NCI-H128 (cell line): ENCODE results near the gene KIF6.

Source experiments
- DNase-seq: peaks from one replicate; lab custom pipeline; 2025; ENCODE audit not compliant: unreplicated experiment; lab: John Stamatoyannopoulos, UW

The KIF6 gene

DNA sequence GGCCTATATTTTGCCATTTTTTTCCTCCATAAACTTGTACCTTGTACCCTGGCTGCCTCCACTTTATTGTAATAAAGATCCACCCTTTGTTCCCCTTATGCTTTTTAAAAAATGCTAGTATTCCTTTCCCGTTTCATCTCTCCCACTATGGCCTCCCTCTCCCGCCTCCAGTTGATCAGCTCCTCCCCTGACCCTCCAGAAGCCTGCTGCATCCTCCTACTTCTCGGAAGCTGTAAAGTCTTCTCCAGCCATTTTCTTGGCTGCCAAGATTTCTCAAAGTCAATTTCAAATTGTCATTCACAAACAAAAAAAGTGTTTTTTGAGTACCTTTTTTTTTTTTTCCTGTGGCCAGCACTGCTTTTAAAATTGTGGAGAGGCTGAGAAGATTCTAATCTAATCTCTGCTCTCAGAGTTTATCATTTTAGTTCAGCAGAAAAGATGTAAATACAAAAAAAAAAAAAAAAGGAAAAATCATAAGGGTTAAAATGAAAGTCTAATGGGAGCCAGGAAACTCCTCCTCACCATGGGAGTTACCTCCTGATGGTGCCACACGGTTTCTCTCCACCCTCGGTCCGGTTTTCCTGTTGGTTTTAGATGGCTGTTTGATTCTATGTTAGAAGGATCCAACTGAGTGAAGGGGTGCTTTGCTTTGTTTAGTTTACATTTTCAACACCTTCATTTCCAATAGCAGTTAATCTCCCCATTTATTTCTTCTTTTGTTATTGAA is 299.7 kb downstream of the KIF6 start:
- DNase-seq, result no peak

GRCh38 chr6:39424831-39425230 is 300.4 kb downstream of the KIF6 start:
- no peak for DNase-seq

DNA sequence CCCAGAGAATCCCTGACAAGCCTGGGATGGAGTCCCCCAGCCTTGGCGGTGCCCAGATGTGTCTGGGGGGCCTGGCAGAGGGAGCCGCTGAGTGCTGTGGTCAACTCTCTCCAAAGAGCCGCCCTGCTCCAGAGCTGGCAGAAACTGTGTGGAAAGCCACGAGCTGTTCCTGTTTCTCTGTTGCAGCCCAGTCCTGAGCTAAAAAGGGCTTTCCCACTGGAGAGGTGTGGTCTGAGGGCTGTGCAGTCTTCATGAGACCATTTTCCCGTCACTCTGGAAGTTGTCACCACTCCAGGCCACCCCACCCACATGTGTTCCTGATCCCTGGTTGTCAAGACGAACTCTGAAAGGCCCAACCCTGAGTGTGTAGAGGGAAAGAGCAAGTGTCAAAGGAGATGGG is 303.0 kb downstream of the KIF6 start:
- no peak for DNase-seq

DNA sequence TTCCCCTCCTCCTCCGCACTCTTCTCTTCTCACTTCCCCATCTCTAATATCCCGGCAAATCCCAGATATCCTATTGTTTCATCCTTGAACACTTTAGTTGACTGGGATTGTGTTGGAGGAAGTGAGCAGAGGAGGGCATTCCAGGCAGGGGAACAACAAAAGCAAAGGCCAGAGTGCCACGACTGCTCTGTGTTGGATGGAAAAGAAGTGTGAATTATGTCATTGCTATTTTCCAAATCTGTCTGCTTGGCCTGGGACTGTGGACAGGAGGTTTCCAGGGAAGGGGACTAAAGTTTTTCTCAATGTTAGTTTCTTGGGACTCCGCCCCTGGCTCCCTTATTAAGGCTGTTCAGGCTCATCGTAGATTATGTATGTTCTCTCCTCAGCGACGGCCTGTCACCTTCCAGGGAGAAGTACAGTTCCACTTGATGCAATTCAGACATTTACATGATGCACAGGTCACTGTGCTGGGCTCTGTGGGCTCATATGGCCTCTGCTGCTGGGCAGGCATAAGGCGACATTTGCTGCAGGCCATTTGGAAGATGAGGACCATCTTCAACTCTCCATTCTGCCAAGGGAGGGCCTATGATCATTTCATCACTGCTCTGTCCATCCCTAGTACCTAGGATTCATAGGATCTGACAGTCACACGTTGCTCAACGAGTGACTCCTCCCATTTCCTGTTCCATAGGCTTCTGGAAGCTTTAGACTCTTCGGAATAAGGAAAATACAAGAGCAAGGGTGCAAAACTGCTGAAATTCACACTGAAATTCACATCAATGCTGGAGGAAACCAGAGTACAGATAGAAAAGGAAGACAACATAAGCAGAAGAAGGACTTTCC is 303.6 kb downstream of the KIF6 start:
- DNase-seq, result no peak

DNA sequence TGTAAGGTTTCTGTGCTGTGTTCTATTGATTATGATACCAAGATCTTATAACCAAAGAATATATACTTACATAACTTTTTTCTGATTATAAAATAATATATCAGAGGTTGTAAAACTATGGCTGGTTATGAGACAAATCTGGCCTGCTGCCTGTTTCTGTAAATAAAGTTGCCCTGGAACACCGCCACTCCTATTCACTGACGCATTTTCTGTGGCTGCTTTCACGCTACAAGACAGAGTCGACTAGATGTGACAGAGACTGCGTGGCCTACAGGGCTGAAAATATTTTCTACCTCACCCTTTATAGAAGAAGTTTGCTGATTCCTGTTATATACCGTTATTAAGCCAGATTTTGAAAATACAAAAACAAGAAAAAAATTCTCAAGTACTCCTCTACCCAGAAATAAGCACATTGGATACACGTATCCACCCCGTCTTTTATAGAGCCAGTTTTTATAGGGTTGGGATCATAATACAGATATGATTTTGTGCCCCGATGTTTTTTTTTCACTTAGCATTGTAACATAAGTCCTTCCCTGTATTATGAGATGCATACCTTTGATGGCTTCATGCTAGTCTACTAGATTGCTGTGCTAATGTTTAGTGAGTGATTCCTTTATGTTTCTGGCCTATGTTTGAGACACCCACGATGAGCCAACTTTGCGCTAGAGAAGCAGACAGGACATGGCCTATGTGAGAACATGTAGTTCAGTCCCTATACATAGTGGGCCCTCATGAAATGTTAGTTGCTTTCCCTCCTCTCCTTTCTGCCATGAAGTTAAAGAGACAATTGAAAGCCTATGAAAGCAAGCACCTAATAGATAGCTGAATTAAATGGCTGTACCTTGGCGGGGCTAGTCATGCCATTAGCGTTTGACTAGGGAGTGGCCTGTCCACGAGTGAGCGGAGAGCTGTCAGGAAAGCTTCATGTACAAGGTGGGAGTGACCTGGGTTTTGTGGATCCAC is 304.6 kb downstream of the KIF6 start:
- no peak for DNase-seq

DNA sequence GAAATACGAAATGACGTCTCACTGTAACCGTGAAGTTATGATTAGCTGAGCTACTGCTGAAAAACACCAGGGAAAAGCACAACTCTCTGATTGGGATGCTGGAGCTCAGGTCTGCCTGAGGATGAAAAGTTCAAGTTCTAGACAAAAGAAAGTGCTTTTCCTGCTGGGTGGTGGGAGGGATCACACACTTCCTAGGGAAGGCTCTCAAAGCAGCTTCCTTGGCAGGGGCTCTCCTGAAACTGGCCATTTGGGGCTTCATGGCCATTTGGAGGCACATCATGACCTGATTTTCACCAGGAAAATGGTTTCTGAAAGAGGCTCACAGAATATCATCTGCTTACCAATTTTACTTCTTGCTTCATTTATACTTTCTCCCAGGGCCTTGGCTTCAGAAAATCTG is 305.6 kb downstream of the KIF6 start:
- DNase-seq, result no peak

GRCh38 chr6:39417440-39417839 is 307.8 kb downstream of the KIF6 start:
- DNase-seq, result no peak

DNA sequence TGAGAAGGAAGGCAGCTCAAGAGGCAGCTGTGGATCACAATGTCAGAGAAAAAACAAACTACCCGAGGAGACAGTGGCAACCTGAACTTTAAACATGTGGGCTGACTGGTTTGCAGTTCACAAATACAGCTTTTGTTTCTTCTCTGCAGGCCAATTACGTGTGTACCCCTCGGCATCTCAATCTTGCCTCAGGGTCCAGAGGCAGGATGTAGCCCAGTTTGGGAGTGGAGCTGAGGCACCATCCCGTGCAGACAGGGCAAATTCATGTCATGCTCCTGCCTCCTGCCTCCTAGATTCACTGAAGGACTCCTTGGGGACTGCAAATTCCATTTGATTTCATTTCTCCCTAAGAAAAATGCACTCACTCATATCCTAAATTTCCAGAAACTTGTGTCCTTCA is 308.5 kb downstream of the KIF6 start:
- DNase-seq, result no peak

DNA sequence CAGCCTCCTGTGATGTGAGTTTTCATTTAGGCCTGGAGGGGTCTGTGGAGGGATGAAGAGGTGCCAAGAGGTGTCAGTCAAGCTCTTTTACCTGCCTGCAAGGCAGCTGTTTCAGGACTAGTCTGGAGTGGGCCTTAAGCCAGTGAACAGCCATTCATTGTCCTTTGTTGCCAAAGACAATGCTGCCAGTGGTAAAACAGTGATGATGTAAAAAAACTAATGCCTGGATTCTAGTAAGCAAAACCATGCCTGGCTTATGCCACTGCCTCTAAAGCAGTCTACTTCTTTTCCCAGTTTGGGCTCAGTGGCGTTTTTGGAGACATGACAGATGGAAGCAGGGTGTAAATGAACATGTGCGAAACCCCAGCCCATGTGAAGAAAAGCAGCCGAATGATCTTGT is 309.2 kb downstream of the KIF6 start:
- DNase-seq, result peak; percentile 9

DNA sequence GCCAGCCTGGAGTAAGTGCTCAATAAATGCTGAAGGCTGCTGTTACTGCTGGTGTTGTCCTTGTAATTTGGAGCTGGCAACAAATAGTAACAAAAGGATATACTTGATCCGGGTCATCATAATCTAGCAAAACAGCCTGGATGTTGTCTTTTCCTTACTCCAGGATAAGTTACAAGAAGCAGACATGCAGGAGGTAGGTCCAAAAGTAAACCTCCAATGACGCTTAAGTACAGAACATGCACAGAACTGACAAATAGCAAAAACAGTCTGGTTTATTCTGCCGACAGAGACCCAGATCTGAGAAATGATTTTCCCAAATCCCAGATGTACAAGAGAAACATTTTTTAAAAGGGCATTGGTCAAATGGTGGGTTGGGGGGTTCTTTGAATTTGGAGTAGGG is 309.7 kb downstream of the KIF6 start:
- DNase-seq, result no peak

DNA sequence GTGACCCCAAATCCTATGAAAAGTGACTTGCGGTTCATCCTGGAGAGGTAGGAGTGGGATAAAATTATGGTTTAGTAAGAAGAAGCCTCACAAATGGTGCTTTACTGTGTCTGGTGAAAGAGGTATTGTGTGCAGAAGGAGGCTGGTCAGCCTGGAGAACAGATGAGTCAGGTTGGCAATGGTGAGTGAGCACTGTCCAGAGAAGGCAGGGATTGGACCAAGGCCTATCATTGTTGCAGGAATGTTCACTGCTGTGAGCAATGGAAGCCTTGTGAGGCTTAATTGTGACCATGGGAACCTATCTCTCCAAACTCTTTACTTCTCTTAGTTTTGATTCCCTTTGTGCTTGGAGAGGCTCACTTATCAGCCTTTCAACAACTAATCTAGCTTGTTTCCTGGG is 313.7 kb downstream of the KIF6 start:
- DNase-seq, result no peak

GRCh38 chr6:39411001-39411400 is 314.2 kb downstream of the KIF6 start:
- no peak for DNase-seq

- no peak for DNase-seq
These were observed 315.3 kb downstream of the KIF6 start for GRCh38 chr6:39409889-39410288.

DNA sequence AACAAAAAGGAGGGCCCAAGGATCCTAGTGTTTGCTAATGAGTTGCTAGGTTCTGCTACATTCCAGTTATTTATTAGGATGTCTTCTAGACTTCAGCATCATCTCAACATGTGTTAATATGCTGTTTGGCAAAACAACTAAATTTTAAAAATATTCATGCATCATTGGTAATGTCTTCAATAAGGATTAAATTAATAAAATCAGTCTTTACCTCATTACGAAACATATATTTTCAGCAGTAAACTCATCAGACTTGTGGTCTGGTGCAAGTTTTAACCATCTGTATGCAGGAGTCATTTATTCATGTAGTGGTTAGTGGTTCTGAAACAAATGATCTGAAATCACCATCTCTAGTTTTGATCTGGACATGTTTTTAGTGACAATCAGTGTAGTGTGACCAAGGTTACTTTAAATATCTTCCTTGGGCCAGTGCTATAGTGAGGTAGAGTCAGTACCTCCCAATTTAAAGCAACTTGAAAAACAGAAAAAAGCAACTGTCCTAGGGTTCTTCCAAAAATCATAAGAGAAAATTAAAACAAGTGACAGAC is 317.7 kb downstream of the KIF6 start:
- DNase-seq, result no peak

DNA sequence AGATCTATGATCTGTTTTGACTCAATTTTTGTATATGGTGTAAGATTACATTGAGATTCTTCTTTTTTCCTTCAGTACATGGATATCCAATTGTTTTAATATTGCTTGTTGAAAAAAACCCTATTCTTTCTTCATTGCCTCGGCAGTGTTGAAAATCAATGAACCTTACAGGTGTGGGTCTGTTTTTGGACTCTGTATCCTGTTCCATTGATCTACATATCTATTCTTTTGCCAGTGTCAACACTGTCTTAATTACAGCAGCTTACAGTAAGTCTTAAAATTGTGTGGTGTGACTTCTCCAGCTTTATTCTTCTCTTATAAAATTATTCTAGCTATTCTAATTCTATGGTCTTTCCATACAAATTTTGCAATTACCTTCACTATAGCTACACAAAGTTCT is 320.9 kb downstream of the KIF6 start:
- DNase-seq, result no peak

DNA sequence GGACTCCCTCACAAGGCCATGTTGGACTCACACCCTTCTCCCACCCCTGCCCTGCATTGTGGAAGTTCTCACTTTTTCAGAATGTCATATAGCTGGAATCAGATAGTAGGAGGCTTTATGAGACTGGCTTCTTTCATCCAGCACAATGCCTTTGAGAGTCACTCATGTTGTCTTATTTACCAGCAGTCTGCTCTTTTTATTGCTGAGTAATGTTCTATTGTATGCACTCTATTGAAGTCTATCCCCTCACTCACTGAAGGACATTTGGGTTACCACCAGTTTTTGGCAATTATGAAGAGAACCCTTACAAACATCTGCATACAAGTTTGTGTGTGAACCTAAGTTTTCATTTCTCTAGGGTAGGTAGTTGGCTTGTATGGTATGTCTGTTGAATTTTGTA is 321.9 kb downstream of the KIF6 start:
- no peak for DNase-seq

DNA sequence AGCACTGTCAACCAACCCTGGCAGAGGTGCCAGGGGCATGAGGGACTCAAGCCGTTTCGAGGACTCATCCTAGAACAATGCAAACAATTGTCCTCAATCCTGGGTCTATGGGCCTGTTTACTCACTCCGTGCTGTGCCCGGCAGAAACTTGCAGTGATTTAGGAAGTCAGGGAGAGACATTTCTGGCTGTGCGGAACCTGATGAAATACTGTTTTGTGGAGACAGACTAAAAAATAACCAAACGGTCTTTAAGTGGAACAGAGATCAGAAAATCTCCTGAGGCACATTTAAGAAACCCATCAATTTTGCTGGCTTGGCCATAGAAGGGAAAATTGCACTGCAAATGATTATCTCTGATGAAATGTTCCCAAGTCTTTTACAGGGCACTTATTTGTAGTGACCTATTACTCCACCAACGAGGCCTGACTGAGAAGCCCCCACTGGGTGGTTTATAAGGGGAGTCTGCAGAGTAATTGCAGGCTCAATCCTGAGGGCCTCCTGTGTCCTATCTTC is 322.9 kb downstream of the KIF6 start:
- DNase-seq, result no peak

DNA sequence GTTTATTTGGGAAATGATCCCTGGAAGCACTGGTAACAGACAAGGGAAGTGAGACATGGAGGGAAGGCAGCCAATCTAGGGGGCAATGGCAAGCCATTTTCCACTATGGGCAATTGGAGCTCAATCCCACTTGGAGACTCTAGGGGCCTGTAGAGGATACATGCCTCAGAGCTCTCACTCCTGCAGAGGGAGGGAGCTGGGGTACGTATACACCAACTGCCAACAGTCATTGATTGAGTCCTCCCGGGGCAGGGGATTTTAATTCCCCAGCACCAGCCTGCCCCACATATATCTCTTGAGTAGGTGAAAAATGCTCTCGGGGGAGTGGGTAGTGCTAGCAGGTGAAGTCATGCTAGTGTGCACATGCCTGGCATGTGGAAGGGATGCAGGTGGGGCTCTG is 323.8 kb downstream of the KIF6 start:
- no peak for DNase-seq

- DNase-seq, result no peak
These were observed 325.2 kb downstream of the KIF6 start for GRCh38 chr6:39400026-39400425.

GRCh38 chr6:39396854-39397253 is 328.4 kb downstream of the KIF6 start:
- DNase-seq, result no peak

DNA sequence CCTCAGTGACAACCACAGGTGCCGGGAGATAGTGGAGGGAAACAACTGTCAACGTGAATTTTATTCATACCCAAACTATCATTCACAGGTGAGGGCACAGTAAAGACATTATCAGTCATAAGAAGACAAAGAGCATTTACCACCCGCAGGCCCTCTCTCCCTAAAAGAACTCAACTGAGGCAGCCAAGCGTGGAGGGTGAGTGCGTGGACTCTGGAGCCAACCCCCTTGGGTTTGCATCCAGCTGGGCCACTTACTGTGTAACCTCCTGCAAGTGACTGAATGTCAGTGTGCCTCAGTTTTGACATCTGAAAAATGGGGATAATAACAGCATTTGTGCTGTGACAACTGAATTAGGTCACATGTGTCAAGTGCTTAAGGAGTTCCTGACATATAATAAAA is 332.1 kb downstream of the KIF6 start:
- no peak for DNase-seq
